Subcutaneous adipose tissue (tissue), 4 donors: ENCODE measurements around the gene MMP23B. TPM values are rescaled to one million over a fixed set of nuclear protein-coding genes. Genes with fewer than 3 reads are reported as not detected.

Experiments
- CTCF ChIP-seq: fragments of 450-650 bp; IDR thresholded peaks from one replicate; pipeline ENCODE4 v1.5.1; 2016; ENCODE audit warnings: low read depth, mild to moderate bottlenecking, control low read depth, antibody characterized with exemption, moderate library complexity
- total RNA-seq, 4 donors: library from RNA; depleted of rRNA; stranded (reverse); fragments of >200 nt; gene quantifications; one replicate each; pipeline ENCODE4 v1.1.0, GENCODE V29; 2016

The MMP23B gene
- total RNA-seq, 4 donors from 2014 or later = 0.66 to 9.2 (median 2.2) TPM

- no peak for TF ChIP-seq CTCF
These were observed 13.4 kb upstream of the MMP23B start for GRCh38 chr1:1618396-1619068.

GRCh38 chr1:1619917-1620361, 12.0 kb upstream of the MMP23B start:
- TF ChIP-seq CTCF = no peak

- TF ChIP-seq CTCF = no peak
These were observed 11.4 kb upstream of the MMP23B start for GRCh38 chr1:1620433-1621139.

GRCh38 chr1:1621173-1622009, 10.6 kb upstream of the MMP23B start:
- TF ChIP-seq CTCF = no peak

GRCh38 chr1:1622010-1622787, 9.8 kb upstream of the MMP23B start:
- no peak for TF ChIP-seq CTCF

GRCh38 chr1:1622788-1623094, 9.2 kb upstream of the MMP23B start:
- TF ChIP-seq CTCF = no peak
